ENCODE measurements around the gene MINK1. TPM values are rescaled to one million over a fixed set of nuclear protein-coding genes. Genes with fewer than 3 reads are reported as not detected.

The MINK1 gene
- total RNA-seq, 2 donors from 2014 or later: 44.0 to 45.0 TPM

DNA sequence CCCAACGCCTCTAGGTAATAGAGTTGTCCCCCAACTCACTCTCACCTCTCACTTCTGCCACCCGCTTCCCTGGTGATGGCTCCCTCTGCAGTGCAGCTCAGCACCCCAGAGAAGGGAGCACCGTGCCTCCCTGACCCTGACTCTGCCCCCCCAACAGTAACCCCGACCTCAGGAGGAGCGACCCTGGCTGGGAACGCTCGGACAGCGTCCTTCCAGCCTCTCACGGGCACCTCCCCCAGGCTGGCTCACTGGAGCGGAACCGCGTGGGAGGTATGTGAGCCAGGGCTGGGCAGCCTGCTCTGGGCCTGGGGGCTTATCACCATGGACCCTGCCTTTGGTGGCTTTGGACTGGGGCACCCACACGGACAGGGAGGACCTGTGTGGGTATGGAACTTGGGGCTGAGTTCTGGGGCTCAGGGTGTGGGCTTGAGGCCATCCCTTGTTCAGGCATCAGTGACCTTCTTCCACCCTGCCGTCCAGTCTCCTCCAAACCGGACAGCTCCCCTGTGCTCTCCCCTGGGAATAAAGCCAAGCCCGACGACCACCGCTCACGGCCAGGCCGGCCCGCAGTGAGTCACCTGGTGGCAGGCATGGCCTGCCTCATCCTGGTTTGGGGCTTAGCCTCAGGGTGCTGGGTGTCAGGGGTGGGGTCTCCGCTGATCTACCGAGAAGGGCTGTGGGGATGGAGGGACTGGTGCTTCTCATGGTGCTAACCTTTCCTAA is 59.5 kb downstream of the MINK1 start:
- no peaks in the 10 kb centered on the region for H3K27me3 ChIP-seq (replicated peaks; ENCODE audit: insufficient read depth)
- H3K36me3 ChIP-seq: peaks cover 59% of the 10 kb centered on the region
- no peaks in the 10 kb centered on the region for H3K9me3 ChIP-seq
- no peak overlapping the region for H3K27ac ChIP-seq
- no peak overlapping the region for H3K4me3 ChIP-seq
- ATAC-seq (ENCODE audit: insufficient number of reproducible peaks, low FRiP score, low read depth): no peak
- DNase-seq (ENCODE audit: low spot score): no peak
- TF ChIP-seq, protein P1, sequence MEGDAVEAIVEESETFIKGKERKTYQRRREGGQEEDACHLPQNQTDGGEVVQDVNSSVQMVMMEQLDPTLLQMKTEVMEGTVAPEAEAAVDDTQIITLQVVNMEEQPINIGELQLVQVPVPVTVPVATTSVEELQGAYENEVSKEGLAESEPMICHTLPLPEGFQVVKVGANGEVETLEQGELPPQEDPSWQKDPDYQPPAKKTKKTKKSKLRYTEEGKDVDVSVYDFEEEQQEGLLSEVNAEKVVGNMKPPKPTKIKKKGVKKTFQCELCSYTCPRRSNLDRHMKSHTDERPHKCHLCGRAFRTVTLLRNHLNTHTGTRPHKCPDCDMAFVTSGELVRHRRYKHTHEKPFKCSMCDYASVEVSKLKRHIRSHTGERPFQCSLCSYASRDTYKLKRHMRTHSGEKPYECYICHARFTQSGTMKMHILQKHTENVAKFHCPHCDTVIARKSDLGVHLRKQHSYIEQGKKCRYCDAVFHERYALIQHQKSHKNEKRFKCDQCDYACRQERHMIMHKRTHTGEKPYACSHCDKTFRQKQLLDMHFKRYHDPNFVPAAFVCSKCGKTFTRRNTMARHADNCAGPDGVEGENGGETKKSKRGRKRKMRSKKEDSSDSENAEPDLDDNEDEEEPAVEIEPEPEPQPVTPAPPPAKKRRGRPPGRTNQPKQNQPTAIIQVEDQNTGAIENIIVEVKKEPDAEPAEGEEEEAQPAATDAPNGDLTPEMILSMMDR (IDR thresholded peaks at IDR 0.05): no peak
- no peaks in the 10 kb centered on the region for H3K4me1 ChIP-seq (ENCODE audit: control insufficient read depth in 1 of 2, low read depth in 2 of 2)

DNA sequence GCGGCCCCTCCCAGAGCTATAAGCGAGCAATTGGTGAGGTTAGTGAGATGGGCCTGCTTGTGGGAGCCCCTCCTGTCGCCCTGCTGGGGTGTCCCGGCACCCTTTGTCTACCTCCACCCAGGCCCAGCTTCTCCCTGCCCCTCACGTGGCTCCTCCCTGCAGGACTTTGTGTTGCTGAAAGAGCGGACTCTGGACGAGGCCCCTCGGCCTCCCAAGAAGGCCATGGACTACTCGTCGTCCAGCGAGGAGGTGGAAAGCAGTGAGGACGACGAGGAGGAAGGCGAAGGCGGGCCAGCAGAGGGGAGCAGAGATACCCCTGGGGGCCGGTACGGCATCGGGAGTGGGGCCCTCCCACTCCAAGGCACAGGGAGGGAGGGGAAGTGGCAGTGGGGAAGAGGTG is 60.1 kb downstream of the MINK1 start:
- ATAC-seq (ENCODE audit: insufficient number of reproducible peaks, low FRiP score, low read depth) (no peak), DNase-seq (ENCODE audit: low spot score) (no peak)
- Histone ChIP-seq H3K27me3 (replicated peaks; ENCODE audit: insufficient read depth) (no peaks in the 10 kb centered on the region), H3K4me3 (no peak overlapping the region), H3K9me3 (no peaks in the 10 kb centered on the region), H3K27ac (no peak overlapping the region), H3K4me1 (ENCODE audit: control insufficient read depth in 1 of 2, low read depth in 2 of 2) (no peaks in the 10 kb centered on the region), H3K36me3 (peaks cover 59% of the 10 kb centered on the region)
- TF ChIP-seq, protein P1 (IDR thresholded peaks at IDR 0.05): no peak

DNA sequence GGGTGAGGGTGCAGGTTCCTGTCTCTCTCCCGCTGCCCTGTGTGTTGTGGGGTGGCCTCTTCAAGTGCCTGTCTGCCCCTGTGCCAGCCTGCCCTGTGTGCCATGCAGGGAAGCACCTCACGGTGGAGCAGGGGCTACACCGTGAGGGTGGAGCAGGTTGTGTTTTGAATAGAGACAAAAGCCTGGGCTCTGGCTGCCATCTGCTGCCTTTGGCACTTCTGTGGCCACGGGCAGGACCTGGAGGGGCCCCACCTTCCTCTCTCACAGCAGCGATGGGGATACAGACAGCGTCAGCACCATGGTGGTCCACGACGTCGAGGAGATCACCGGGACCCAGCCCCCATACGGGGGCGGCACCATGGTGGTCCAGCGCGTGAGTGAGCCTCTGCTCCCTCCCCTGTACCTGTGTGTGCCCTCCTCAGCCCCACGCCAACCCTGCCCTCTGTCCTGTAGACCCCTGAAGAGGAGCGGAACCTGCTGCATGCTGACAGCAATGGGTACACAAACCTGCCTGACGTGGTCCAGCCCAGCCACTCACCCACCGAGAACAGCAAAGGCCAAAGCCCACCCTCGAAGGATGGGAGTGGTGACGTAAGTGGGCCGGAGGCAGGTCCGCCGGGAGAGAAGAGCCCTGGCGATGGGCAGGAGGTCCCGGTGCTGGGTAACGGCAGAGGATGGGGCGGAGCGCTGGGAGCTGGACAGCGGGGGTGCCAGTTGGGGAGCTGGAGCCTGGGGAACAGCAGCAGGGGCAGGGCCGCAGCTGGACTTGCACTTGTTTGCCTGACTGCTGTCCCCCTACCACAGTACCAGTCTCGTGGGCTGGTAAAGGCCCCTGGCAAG is 60.8 kb downstream of the MINK1 start:
- H3K4me1 ChIP-seq (ENCODE audit: control insufficient read depth in 1 of 2, low read depth in 2 of 2): peaks cover 0 to 4% of the 10 kb centered on the region in 2 donors
- H3K27ac ChIP-seq: no peak overlapping the region
- peaks cover 59% of the 10 kb centered on the region for H3K36me3 ChIP-seq
- DNase-seq (ENCODE audit: low spot score): no peak
- H3K4me3 ChIP-seq: no peak overlapping the region
- no peak for ATAC-seq (ENCODE audit: insufficient number of reproducible peaks, low FRiP score, low read depth)
- H3K27me3 ChIP-seq (replicated peaks; ENCODE audit: insufficient read depth): no peaks in the 10 kb centered on the region
- H3K9me3 ChIP-seq: no peaks in the 10 kb centered on the region
- TF ChIP-seq, protein P1 (IDR thresholded peaks at IDR 0.05): no peak

DNA sequence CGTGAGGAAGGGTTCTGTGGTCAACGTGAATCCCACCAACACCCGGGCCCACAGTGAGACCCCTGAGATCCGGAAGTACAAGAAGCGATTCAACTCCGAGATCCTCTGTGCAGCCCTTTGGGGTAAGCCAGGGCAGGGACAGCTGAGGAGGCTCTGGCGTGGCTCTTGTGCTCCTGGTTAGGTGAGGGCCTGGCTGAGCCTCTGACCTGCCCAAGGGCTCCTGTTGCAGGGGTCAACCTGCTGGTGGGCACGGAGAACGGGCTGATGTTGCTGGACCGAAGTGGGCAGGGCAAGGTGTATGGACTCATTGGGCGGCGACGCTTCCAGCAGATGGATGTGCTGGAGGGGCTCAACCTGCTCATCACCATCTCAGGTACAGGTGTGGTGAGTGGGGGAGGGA is 62.0 kb downstream of the MINK1 start:
- Histone ChIP-seq H3K27me3 (replicated peaks; ENCODE audit: insufficient read depth) (no peaks in the 10 kb centered on the region), H3K9me3 (no peaks in the 10 kb centered on the region), H3K4me3 (no peak overlapping the region), H3K4me1 (ENCODE audit: control insufficient read depth in 1 of 2, low read depth in 2 of 2) (peaks cover 0 to 16% of the 10 kb centered on the region in 2 donors), H3K27ac (no peak overlapping the region), H3K36me3 (peaks cover 55% of the 10 kb centered on the region)
- ATAC-seq (ENCODE audit: insufficient number of reproducible peaks, low FRiP score, low read depth) (no peak), DNase-seq (ENCODE audit: low spot score) (no peak)
- TF ChIP-seq, protein P1 (IDR thresholded peaks at IDR 0.05): no peak

- TF ChIP-seq, protein P1 (IDR thresholded peaks at IDR 0.05): no peak
- no peaks in the 10 kb centered on the region for H3K27me3 ChIP-seq (replicated peaks; ENCODE audit: insufficient read depth)
Observed at GRCh38 chr17:4895657-4896331, 62.7 kb downstream of the MINK1 start.

More at GRCh38 chr17:4895657-4896331, 62.7 kb downstream of the MINK1 start:
- H3K27ac ChIP-seq: no peak overlapping the region
- H3K9me3 ChIP-seq: no peaks in the 10 kb centered on the region
- peaks cover 48% of the 10 kb centered on the region for H3K36me3 ChIP-seq
- DNase-seq (ENCODE audit: low spot score) (no peak), ATAC-seq (ENCODE audit: insufficient number of reproducible peaks, low FRiP score, low read depth) (no peak)
- peaks cover 0 to 16% of the 10 kb centered on the region in 2 donors for H3K4me1 ChIP-seq (ENCODE audit: control insufficient read depth in 1 of 2, low read depth in 2 of 2)
- H3K4me3 ChIP-seq: no peak overlapping the region

All from thoracic aorta (tissue), 2 donors.